Tibial nerve (tissue), 4 donors: ENCODE data around the gene FOLR1. TPM values are rescaled to one million over a fixed set of nuclear protein-coding genes. Genes with fewer than 3 reads are reported as not detected.

Experiments
- DNase-seq, 2 donors: peaks; one replicate each; pipeline ENCODE4 v3.0.0-alpha.2; 2019; ENCODE audit warnings: low spot score in 2 of 2
- H3K27ac ChIP-seq, 4 donors: fragments of 200-600 bp; sonication (generic) in 3 of 4; one replicate each; pipeline ENCODE4 v1.5.1; 2017 to 2019; ENCODE audit warnings: mild to moderate bottlenecking in 1 of 4
- H3K27me3 ChIP-seq, 2 donors: fragments of 200-600 bp; sonication (generic) in 1 of 2; one replicate each; pipeline versions ENCODE4 v1.5.1 to v1.6.0; 2017 to 2019
- H3K36me3 ChIP-seq, 3 donors: fragments of 200-600 bp; sonication (generic); one replicate each; pipeline ENCODE4 v1.5.1; 2018 to 2019
- H3K4me1 ChIP-seq, 4 donors: fragments of 200-600 bp; sonication (generic) in 3 of 4; one replicate each; pipeline ENCODE4 v1.5.1; 2017 to 2019
- H3K4me3 ChIP-seq, 4 donors: fragments of 200-600 bp; sonication (generic) in 3 of 4; one replicate each; pipeline ENCODE4 v1.5.1; 2017 to 2019; ENCODE audit warnings: mild to moderate bottlenecking in 1 of 4, moderate library complexity in 1 of 4
- H3K9me3 ChIP-seq, 4 donors: fragments of 200-600 bp; sonication (generic) in 3 of 4; one replicate each; pipeline ENCODE4 v1.5.1; 2017 to 2019
- CTCF ChIP-seq, 5 experiments: fragments of 200-600 bp in 3 of 5; fragments of 450-650 bp in 2 of 5; sonication (generic) in 3 of 5; IDR thresholded peaks; one replicate each; pipeline ENCODE4 v1.5.1; 2016 to 2019; ENCODE audit warnings: antibody characterized with exemption in 5 of 5, mild to moderate bottlenecking in 3 of 5, moderate library complexity in 2 of 5
- EP300 ChIP-seq, 2 donors: sonication (generic); formaldehyde crosslinking; IDR thresholded peaks; one replicate each; pipeline ENCODE4 v1.6.1; 2017; ENCODE audit warnings: antibody characterized with exemption in 2 of 2, mild to moderate bottlenecking in 1 of 2
- POLR2A ChIP-seq, 2 donors: fragments of 450-650 bp; IDR thresholded peaks; one replicate each; pipeline ENCODE4 v1.6.1; 2017; ENCODE audit warnings: antibody characterized with exemption in 2 of 2, mild to moderate bottlenecking in 2 of 2, moderate library complexity in 2 of 2
- WGBS, 2 donors: methylation state at CpG; one replicate each; pipeline ENCODE4 v1.1.5; 2018; 5-methylcytosine and 5-hydroxymethylcytosine counted together
- total RNA-seq, 4 donors: library from RNA; depleted of rRNA; stranded (reverse); fragments of >200 nt; gene quantifications; one replicate each; pipeline ENCODE4 v1.1.0, GENCODE V29; 2016

Gene FOLR1
- total RNA-seq, 4 donors from 2014 or later, result 0.39 to 0.66 TPM; not detected in 2

- H3K27me3 ChIP-seq, result peaks cover 0 to 5% of the 10 kb centered on the region in 2 donors
- peaks cover 0 to 49% (median 18%) of the 10 kb centered on the region in 4 donors for H3K4me1 ChIP-seq
- H3K27ac ChIP-seq, result no peak overlapping the region
- H3K9me3 ChIP-seq, result no peaks in the 10 kb centered on the region
- peaks cover 0 to 76% (median 37%) of the 10 kb centered on the region in 3 donors for H3K36me3 ChIP-seq
- TF ChIP-seq EP300 (IDR thresholded peaks at IDR 0.05) (no peak), CTCF (IDR thresholded peaks at IDR 0.05) (no peak), POLR2A (IDR thresholded peaks at IDR 0.05) (no peak)
- DNase-seq, result no peak
- WGBS, 2 donors, result 86 to 91% methylated on average over 15 to 17 of the region's 17 CpGs
- no peak overlapping the region for H3K4me3 ChIP-seq
These were observed 43.6 kb downstream of the FOLR1 start for GRCh38 chr11:72235351-72236057.

GRCh38 chr11:72236083-72236697, 44.2 kb downstream of the FOLR1 start:
- Histone ChIP-seq H3K27ac (no peak overlapping the region), H3K9me3 (no peaks in the 10 kb centered on the region), H3K27me3 (peaks cover 0 to 12% of the 10 kb centered on the region in 2 donors), H3K36me3 (peaks cover 0 to 69% (median 30%) of the 10 kb centered on the region in 3 donors), H3K4me3 (no peak overlapping the region), H3K4me1 (peaks cover 0 to 56% (median 23%) of the 10 kb centered on the region in 4 donors)
- DNase-seq, result no peak
- TF ChIP-seq EP300 (IDR thresholded peaks at IDR 0.05) (no peak), CTCF (IDR thresholded peaks at IDR 0.05) (no peak), POLR2A (IDR thresholded peaks at IDR 0.05) (no peak)
- WGBS, 2 donors, result 63 to 64% methylated on average over 4 of the region's 4 CpGs

GRCh38 chr11:72236774-72237111, 44.8 kb downstream of the FOLR1 start:
- Histone ChIP-seq H3K27me3 (peaks cover 0 to 18% of the 10 kb centered on the region in 2 donors), H3K36me3 (peaks cover 0 to 63% (median 25%) of the 10 kb centered on the region in 3 donors), H3K27ac (no peak overlapping the region), H3K4me3 (no peak overlapping the region), H3K4me1 (peaks cover 0 to 57% (median 23%) of the 10 kb centered on the region in 4 donors), H3K9me3 (no peaks in the 10 kb centered on the region)
- WGBS, 2 donors, result 62 to 76% methylated on average over 2 of the region's 2 CpGs
- TF ChIP-seq EP300 (IDR thresholded peaks at IDR 0.05), result no peak
- no peak for TF ChIP-seq CTCF (IDR thresholded peaks at IDR 0.05)
- no peak for TF ChIP-seq POLR2A (IDR thresholded peaks at IDR 0.05)
- no peak for DNase-seq

- DNase-seq, result no peak
- H3K4me3 ChIP-seq, result no peak overlapping the region
- H3K4me1 ChIP-seq, result peaks cover 0 to 57% (median 23%) of the 10 kb centered on the region in 4 donors
- H3K36me3 ChIP-seq, result peaks cover 0 to 58% (median 22%) of the 10 kb centered on the region in 3 donors
- H3K27ac ChIP-seq, result no peak overlapping the region
- WGBS, 2 donors, result 70 to 79% methylated on average over 8 to 18 of the region's 22 CpGs
- TF ChIP-seq EP300 (IDR thresholded peaks at IDR 0.05) (no peak), POLR2A (IDR thresholded peaks at IDR 0.05) (no peak), CTCF (IDR thresholded peaks at IDR 0.05) (no peak)
- peaks cover 0 to 23% of the 10 kb centered on the region in 2 donors for H3K27me3 ChIP-seq
- H3K9me3 ChIP-seq, result no peaks in the 10 kb centered on the region
These were observed 45.4 kb downstream of the FOLR1 start for GRCh38 chr11:72237112-72237931.
